ENCODE data around the gene CSRNP2. TPM values are rescaled to one million over a fixed set of nuclear protein-coding genes. Genes with fewer than 3 reads are reported as not detected.

Gene CSRNP2
- total RNA-seq, 1 experiment from 2014 or later: 18.9 TPM

DNA sequence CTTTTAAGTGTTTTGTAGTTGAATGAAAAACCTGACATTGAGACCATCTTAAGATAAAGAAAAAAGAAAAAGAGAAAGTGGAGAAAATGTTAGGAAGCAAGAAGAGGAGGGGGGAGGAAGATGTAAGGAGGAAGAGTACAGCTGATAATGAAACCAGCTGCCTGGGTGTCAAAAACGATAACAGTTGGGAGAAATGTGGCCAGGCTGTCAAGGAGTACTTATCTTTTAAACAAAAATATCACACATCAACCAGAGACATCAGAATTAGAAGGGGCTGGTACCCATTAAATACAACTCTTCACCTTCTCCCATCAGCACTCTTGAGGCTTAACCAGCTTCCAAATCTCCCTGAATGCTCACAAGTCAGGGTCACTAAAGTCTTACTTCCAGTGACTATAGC lies 61.7 kb downstream of the CSRNP2 start:
- BruUV-seq (replicated peaks): no TSS peak
- POLR2A ChIA-PET (ENCODE audit: unreplicated experiment): no interaction called here
- Histone ChIP-seq H2AFZ (ENCODE audit: low read length) (no peak overlapping the region), H3K4me1 (ENCODE audit: insufficient read depth, low read length) (peaks cover 16% of the 10 kb centered on the region), H3K9me2 (replicated peaks; ENCODE audit: low read length) (no peaks in the 10 kb centered on the region), H3K4me2 (ENCODE audit: low read length) (no peak overlapping the region), H3K36me3 (ENCODE audit: low read depth, low read length) (no peaks in the 10 kb centered on the region), H3K27me3 (ENCODE audit: low read length) (no peaks in the 10 kb centered on the region), H3K4me3 (ENCODE audit: low read length) (no peak overlapping the region), H3K9me3 (ENCODE audit: low read length) (no peaks in the 10 kb centered on the region), H3K79me2 (ENCODE audit: low read length) (peaks cover 91% of the 10 kb centered on the region), H4K20me1 (ENCODE audit: low read length) (0 out of 2 replicates have a peak, but pooled peaks cover 3% of the 10 kb centered on the region), H3F3A (ENCODE audit: low read length, unreplicated experiment) (no peaks in the 10 kb centered on the region), H3K27ac (ENCODE audit: low read length) (no peak overlapping the region), H3K9ac (ENCODE audit: low read length) (no peak overlapping the region)
- DNase-seq (no peak), ATAC-seq (no peak)
- TF ChIP-seq EZH2phosphoT487 (IDR thresholded peaks at IDR 0.05; ENCODE audit: borderline replicate concordance, low read length) (no peak), EZH2 (IDR thresholded peaks at IDR 0.05; ENCODE audit: low read length, unreplicated experiment) (no peak)
- TF ChIP-seq, protein P1, sequence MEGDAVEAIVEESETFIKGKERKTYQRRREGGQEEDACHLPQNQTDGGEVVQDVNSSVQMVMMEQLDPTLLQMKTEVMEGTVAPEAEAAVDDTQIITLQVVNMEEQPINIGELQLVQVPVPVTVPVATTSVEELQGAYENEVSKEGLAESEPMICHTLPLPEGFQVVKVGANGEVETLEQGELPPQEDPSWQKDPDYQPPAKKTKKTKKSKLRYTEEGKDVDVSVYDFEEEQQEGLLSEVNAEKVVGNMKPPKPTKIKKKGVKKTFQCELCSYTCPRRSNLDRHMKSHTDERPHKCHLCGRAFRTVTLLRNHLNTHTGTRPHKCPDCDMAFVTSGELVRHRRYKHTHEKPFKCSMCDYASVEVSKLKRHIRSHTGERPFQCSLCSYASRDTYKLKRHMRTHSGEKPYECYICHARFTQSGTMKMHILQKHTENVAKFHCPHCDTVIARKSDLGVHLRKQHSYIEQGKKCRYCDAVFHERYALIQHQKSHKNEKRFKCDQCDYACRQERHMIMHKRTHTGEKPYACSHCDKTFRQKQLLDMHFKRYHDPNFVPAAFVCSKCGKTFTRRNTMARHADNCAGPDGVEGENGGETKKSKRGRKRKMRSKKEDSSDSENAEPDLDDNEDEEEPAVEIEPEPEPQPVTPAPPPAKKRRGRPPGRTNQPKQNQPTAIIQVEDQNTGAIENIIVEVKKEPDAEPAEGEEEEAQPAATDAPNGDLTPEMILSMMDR (conservative IDR thresholded peaks at IDR 0.05; ENCODE audit: low read depth, low read length): no peak
- CTCF ChIA-PET: no interaction called here
- intact Hi-C loops (cut with micrococcal nuclease): no loop called here

DNA sequence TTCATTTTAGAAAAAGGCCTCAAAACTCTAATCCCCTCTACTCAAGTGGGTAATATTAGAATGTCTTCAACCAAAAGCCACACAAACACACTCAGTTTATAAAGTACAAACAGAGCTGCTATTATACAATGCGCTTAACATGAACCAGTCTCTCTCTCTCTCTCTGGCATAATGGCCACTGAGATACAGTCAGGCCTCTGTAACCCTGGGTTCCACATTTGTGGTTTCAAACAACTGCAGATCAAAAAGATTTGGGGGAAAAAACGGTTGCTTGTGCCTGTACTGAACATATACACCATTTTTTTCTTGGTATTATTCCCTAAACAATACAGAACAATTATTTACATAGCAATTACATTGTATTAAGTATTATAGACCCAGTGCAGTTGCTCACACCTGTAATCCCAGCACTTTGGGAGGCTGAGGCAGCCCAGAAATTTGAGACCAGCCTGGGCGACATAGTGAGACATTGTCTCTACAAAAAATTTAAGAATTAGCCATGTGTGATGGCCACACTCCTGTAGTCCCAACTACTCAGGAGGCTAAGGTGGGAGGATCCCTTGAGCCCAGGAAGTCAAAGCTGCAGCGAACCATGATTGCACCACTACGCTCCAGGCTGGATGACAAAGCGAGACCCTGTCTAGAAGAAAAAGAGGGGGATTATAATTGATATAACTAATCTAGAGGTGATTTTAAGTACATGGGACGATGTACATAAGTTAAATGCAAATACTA lies 62.8 kb downstream of the CSRNP2 start:
- ATAC-seq (no peak), DNase-seq (no peak)
- CTCF ChIA-PET: interaction anchor here (0.6 kb wide), 1 partner anchor 26 kb away, joined by 4 read pairs; no protein-coding TSS in a partner anchor
- no TSS peak for BruUV-seq (replicated peaks)
- Histone ChIP-seq H4K20me1 (ENCODE audit: low read length) (0 out of 2 replicates have a peak, but pooled peaks cover 3% of the 10 kb centered on the region), H2AFZ (ENCODE audit: low read length) (no peak overlapping the region), H3K4me2 (ENCODE audit: low read length) (no peak overlapping the region), H3K4me3 (ENCODE audit: low read length) (no peak overlapping the region), H3F3A (ENCODE audit: low read length, unreplicated experiment) (no peaks in the 10 kb centered on the region), H3K9ac (ENCODE audit: low read length) (no peak overlapping the region), H3K27ac (ENCODE audit: low read length) (no peak overlapping the region), H3K9me2 (replicated peaks; ENCODE audit: low read length) (no peaks in the 10 kb centered on the region), H3K4me1 (ENCODE audit: insufficient read depth, low read length) (peaks cover 12% of the 10 kb centered on the region), H3K36me3 (ENCODE audit: low read depth, low read length) (no peaks in the 10 kb centered on the region), H3K27me3 (ENCODE audit: low read length) (no peaks in the 10 kb centered on the region), H3K9me3 (ENCODE audit: low read length) (no peaks in the 10 kb centered on the region), H3K79me2 (ENCODE audit: low read length) (peaks cover 96% of the 10 kb centered on the region)
- intact Hi-C loops (cut with micrococcal nuclease): no loop called here
- TF ChIP-seq, protein P1 (conservative IDR thresholded peaks at IDR 0.05; ENCODE audit: low read depth, low read length): no peak
- TF ChIP-seq EZH2 (IDR thresholded peaks at IDR 0.05; ENCODE audit: low read length, unreplicated experiment): no peak
- TF ChIP-seq EZH2phosphoT487 (IDR thresholded peaks at IDR 0.05; ENCODE audit: borderline replicate concordance, low read length): no peak
- POLR2A ChIA-PET (ENCODE audit: unreplicated experiment): no interaction called here

DNA sequence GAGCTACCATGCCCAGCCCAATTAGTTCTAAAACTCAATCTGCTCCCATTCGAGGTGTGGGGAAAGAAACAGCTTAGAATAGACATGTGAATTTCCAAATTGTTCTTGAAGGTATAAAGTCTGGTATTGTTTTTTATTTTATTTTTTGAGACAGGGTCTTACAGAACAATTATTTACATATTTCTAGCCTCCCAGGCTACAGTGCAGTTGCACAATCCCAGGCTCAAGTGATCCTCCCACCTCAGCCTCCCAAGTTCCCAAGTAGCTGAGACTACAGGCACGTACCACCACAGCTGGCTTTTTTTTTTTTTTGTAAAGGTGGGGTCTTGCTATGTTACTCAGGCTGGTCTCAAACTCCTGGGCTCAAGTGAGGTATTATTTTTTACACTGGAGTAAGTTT lies 63.5 kb downstream of the CSRNP2 start:
- Histone ChIP-seq H3K9me3 (ENCODE audit: low read length) (no peaks in the 10 kb centered on the region), H2AFZ (ENCODE audit: low read length) (no peak overlapping the region), H4K20me1 (ENCODE audit: low read length) (0 out of 2 replicates have a peak, but pooled peaks cover 3% of the 10 kb centered on the region), H3F3A (ENCODE audit: low read length, unreplicated experiment) (no peaks in the 10 kb centered on the region), H3K4me1 (ENCODE audit: insufficient read depth, low read length) (peaks cover 7% of the 10 kb centered on the region), H3K9ac (ENCODE audit: low read length) (no peak overlapping the region), H3K36me3 (ENCODE audit: low read depth, low read length) (no peaks in the 10 kb centered on the region), H3K4me3 (ENCODE audit: low read length) (no peak overlapping the region), H3K79me2 (ENCODE audit: low read length) (peaks cover 93% of the 10 kb centered on the region), H3K4me2 (ENCODE audit: low read length) (no peak overlapping the region), H3K27ac (ENCODE audit: low read length) (no peak overlapping the region), H3K27me3 (ENCODE audit: low read length) (no peaks in the 10 kb centered on the region), H3K9me2 (replicated peaks; ENCODE audit: low read length) (no peaks in the 10 kb centered on the region)
- intact Hi-C loops (cut with micrococcal nuclease): no loop called here
- DNase-seq (no peak), ATAC-seq (no peak)
- no peak for TF ChIP-seq EZH2 (IDR thresholded peaks at IDR 0.05; ENCODE audit: low read length, unreplicated experiment)
- no peak for TF ChIP-seq EZH2phosphoT487 (IDR thresholded peaks at IDR 0.05; ENCODE audit: borderline replicate concordance, low read length)
- TF ChIP-seq, protein P1 (conservative IDR thresholded peaks at IDR 0.05; ENCODE audit: low read depth, low read length): no peak
- CTCF ChIA-PET: interaction anchor here (0.6 kb wide), 1 partner anchor 25 kb away, joined by 4 read pairs; no protein-coding TSS in a partner anchor
- POLR2A ChIA-PET (ENCODE audit: unreplicated experiment): interaction anchor here (0.5 kb wide), 1 partner anchor 29 kb away, joined by 3 read pairs; no protein-coding TSS in a partner anchor
- BruUV-seq (replicated peaks): no TSS peak

Measured in PC-3 (cell line).